Activated T-cell treated with anti-CD3 and anti-CD28 coated beads for 48 hours (primary cell): Measurements from ENCODE around the gene AGFG1.

Experiments used
- DNase-seq: peaks from one replicate; pipeline ENCODE4 v3.0.0-alpha.2; 2020; ENCODE audit warnings: low read depth

The AGFG1 gene

GRCh38 chr2:227610123-227610522, 138.2 kb downstream of the AGFG1 start:
- no peak for DNase-seq
